ENCODE data around the gene PHF21B.
"Not testable (repeated sequence)": the region's sequence is repeated elsewhere in the genome, so short reads cannot be mapped to it uniquely, and the experiment has no call there.

PHF21B gene

GRCh38 chr22:44930711-44931035 lies 79.1 kb downstream of the PHF21B start:
- no peak for DNase-seq

GRCh38 chr22:44930016-44930710 lies 79.6 kb downstream of the PHF21B start:
- no peak for DNase-seq

GRCh38 chr22:44929359-44930015 lies 80.3 kb downstream of the PHF21B start:
- no peak for DNase-seq

- no peak for DNase-seq
Observed at GRCh38 chr22:44928711-44929358, 81.0 kb downstream of the PHF21B start.

GRCh38 chr22:44928136-44928463 lies 81.7 kb downstream of the PHF21B start:
- no peak for DNase-seq

DNA sequence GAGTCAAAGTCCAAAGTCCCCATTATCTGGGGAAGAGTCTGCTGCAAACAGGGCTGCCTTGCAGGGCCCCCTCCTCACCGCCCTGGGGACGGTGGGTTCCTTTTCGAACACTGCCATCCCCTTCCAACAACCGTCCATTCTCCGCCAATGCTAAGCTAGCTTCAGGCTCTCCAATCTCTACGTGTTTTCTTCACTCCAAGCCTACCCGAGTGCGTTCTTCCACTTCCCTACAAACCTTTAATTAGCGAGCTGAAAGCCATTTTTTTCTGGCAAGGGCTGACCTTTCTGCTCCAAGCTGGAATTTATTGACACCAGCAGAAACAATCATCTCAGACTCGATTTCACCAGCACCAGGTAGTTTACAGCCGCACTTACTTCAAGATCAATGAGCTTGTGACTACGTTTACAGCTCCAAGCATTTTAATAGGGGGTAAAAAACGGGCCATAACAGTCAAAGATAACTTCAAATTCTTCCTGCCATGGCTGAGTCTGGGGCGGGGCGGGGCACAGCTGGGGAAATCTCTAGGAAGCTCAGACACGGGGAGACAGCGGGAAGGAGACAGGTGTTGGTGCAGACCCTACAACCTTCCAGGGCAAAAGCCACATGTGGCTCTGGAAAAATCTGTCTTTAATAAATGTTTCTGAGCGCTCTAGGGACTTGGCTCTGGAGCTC lies 82.2 kb downstream of the PHF21B start:
- no peak for DNase-seq

- no peak for DNase-seq
Observed at GRCh38 chr22:44926491-44927415, 83.1 kb downstream of the PHF21B start.

GRCh38 chr22:44926124-44926475 lies 83.7 kb downstream of the PHF21B start:
- DNase-seq, result no peak

DNA sequence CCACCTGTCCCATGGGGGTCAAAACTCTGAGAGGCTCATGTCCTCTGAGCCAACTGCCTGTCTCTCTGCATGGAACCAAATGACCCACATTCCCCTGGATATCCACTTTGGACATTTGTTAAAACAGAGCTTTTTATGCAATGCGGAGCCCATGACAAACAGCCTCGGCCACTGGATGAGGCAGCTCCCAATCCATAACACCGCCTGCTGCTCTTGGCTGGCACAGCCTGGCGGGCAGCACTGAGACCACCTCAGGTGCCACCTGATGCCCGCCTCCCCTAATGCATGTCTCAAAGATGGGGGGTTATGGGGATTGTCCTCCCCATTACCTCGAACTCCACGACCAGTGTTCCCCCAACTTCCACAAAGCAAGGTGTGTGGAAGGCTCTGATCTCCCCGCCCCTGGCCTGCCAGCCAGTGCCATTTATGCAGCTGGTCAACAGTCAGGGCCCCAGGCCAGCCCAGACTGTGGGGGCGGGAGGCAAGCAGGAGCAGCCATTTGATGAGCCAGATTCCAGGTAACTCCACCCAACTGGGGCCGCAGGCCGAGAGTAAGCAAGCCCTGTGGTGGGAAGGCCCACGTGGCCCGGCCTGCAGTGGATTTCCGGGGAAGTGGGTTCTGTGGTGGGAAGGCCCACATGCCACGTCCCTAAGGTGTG lies 84.2 kb downstream of the PHF21B start:
- DNase-seq, result no peak

- DNase-seq, result no peak
Observed at GRCh38 chr22:44924710-44925109, 85.1 kb downstream of the PHF21B start.

- no peak for DNase-seq
Observed at GRCh38 chr22:44924098-44924497, 85.7 kb downstream of the PHF21B start.

DNA sequence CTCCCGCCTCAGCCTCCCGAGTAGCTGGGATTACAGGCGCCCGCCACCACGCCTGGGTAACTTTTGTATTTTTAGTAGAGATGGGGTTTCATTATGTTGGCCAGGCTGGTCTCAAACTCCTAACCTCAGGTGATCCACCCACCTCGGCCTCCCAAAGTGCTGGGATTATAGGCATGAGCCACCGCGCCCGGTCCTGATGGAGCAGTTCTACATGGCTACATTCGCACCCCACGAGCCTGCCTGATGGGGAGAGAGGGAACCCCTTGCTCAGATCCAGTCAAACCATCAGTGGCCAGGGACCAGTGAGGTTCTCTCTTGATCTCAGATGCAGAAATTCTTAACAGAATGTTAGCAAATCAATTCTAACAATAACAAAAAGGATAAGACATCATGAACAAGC lies 88.0 kb downstream of the PHF21B start:
- not testable (repeated sequence) for DNase-seq

DNA sequence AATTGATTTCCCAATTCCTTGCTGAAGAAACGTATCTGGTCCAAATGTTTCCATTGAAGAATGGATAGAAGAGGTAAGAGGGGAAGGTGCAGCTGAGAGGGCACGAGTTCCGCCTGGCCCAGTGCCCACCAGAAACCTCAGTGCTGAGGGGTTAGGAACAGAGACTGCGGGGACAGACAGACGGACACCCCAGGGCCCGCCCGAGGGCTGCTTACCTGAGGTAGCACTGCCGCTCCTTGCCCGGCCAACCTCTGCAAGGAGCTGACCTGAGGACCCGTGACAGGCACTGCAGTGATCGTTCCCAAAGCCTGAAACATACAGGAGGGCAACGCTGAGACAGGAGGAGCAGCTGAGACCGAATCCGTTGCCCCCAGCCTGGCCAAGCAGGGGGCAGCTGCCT lies 89.6 kb downstream of the PHF21B start:
- DNase-seq, result no peak

DNA sequence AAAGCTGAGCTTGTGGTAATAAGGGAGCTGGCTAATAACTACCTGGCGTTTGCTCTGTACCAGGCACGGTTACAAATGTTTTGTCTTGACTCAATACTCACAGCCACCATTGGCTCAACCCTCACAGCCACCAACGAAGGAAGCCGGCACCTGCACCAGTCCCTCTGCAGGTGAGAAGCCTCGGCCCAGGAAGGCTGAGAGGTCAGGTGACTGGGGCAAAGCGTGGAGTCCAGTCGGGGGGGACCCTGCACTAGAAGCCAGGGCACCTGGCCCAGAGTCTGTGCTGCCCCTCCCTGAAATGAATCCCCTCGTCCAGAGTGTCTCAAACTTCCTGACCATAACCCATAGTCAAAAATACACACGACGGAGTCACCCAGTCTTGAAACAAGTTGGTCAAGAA lies 90.1 kb downstream of the PHF21B start:
- no peak for DNase-seq

DNA sequence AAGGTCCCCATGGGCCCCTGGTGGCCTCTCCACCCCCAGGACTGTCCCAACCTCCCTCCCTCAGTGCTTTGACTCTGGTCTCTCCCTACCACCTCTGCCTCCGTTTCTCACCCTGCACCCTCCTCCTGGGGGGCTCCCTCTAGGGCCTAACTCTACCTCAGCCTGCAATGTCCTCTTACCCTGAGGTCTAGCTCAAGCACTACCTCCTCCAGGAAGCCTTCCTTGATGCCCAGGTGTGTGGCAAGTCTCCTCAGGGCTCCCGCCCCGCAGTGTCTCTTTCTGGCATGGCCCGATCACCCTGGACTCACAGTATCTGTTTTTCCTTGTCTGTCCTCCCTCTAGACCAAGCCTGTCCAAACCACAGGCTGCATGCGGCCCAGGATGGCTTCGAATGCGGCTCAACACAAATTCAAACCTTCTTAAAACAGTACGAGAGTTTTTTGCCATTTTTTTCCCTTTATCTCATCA lies 90.8 kb downstream of the PHF21B start:
- DNase-seq, result no peak

DNA sequence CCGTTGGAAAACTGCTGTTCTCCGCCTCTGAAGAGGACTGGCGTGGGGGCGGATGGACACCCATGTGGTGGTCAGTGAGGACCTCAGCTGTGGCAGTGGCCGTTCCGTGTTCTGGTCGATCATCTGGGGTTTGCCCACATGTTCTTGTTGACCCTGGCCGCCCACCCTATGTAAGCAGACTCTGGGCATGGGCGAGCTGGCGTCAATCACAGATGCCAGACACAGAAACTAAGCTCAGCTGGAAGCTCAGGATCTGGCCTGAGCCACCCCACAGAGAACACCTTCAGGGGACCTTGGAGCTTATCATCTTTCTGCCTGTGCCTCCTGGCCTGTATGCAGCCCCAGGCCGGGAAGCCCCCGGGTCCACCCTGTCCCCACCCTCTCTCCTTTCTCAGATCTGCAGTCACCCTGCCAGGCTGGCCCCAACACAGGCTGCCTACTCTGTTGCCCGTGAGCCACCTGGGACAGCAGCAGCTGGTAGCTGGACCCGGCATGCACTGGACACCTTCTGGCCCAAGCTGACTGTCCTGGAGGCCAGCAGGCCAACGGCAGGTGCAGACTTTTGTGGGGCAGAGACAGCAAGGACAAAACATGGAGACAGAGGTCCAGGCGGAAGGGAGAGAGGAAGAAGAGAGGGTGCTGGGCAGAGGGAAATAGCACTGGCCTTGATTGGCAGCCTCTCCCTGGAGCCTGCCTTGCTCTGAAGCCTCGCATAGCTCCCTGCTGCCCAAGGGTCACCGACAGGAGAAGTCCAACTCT lies 91.5 kb downstream of the PHF21B start:
- no peak for DNase-seq

- DNase-seq, result no peak
Observed at GRCh38 chr22:44917372-44918165, 92.2 kb downstream of the PHF21B start.

- no peak for DNase-seq
Observed at GRCh38 chr22:44916281-44917231, 93.2 kb downstream of the PHF21B start.

DNA sequence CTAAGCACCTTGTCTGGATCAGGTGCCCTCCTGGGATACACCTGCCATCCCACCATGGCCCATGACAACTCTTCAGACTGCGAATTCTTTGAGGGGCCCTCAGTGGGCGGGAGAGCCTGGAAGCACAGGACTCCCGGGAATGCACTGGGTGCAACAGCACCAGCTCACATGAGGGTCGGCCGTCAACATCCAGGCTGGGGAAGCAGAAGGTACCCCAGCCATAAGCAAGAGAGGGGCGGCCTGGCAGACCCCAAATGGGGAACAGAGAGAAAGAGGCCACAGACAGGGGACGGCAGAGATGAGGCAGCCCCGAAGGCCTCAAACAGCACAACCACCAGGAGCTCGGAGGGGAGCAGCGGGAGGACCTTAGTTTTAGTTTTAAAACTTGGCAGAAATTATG lies 94.4 kb downstream of the PHF21B start:
- no peak for DNase-seq

All from 8988T (cell line).